Measurements from ENCODE around the gene RABIF. TPM values are rescaled to one million over a fixed set of nuclear protein-coding genes. Genes with fewer than 3 reads are reported as not detected.
"Not testable (repeated sequence)": the region's sequence is repeated elsewhere in the genome, so short reads cannot be mapped to it uniquely, and the experiment has no call there.

RABIF gene
- total and polyA plus RNA-seq, 2 donors (not counting 1 experiment from before 2014, with no cell fraction given), result 8.2 to 14.2 TPM

DNA sequence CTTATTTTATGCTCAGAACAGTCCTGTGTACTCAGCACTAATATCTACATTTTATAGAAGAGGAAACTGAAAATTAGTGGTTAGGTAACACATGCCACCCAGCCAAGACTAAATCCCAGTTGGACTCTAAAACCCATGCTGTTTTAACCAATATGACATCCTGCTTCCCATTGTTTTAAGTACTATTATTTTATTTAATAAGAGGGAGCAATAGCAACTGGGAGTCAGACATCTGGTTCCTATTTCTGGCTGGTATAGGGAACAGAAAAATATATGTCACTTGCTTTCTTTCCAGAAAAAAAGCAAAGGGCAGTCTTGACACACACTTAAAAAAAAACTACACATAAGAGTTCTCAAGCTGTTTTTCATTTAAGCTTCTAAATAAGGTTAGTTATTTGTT, 26.2 kb upstream of the RABIF start:
- TF ChIP-seq, protein P1, sequence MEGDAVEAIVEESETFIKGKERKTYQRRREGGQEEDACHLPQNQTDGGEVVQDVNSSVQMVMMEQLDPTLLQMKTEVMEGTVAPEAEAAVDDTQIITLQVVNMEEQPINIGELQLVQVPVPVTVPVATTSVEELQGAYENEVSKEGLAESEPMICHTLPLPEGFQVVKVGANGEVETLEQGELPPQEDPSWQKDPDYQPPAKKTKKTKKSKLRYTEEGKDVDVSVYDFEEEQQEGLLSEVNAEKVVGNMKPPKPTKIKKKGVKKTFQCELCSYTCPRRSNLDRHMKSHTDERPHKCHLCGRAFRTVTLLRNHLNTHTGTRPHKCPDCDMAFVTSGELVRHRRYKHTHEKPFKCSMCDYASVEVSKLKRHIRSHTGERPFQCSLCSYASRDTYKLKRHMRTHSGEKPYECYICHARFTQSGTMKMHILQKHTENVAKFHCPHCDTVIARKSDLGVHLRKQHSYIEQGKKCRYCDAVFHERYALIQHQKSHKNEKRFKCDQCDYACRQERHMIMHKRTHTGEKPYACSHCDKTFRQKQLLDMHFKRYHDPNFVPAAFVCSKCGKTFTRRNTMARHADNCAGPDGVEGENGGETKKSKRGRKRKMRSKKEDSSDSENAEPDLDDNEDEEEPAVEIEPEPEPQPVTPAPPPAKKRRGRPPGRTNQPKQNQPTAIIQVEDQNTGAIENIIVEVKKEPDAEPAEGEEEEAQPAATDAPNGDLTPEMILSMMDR (IDR thresholded peaks at IDR 0.05), result no peak
- TF ChIP-seq EZH2 (IDR thresholded peaks at IDR 0.05; ENCODE audit: borderline replicate concordance, insufficient read depth, low read depth, low read length, poor library complexity, severe bottlenecking), result no peak
- DNase-seq, result no peak
- no peaks in the 10 kb centered on the region for H3K4me1 Mint-ChIP-seq
- H3K4me3 Mint-ChIP-seq, result no peak overlapping the region
- H3K9me3 Mint-ChIP-seq (ENCODE audit: insufficient read depth), result no peaks in the 10 kb centered on the region
- Histone ChIP-seq H3K4me3 (ENCODE audit: control extremely low read depth in 1 of 5, extremely low read depth in 1 of 5, insufficient read depth in 1 of 5, low read depth in 2 of 5, low read length in 4 of 5) (no peak overlapping the region), H2AFZ (ENCODE audit: insufficient read depth, low read depth, low read length, poor library complexity, severe bottlenecking) (no peak overlapping the region), H3K4me1 (ENCODE audit: control insufficient read depth in 2 of 2, insufficient read depth in 2 of 2, low read length in 2 of 2) (no peaks in the 10 kb centered on the region), H3K9ac (ENCODE audit: low read length) (no peak overlapping the region), H3K36me3 (replicated peaks in 1 of 2; ENCODE audit: control extremely low read depth in 1 of 2, control insufficient read depth in 1 of 2, extremely low read depth in 1 of 2, insufficient read depth in 2 of 2, low read length in 1 of 2) (peaks cover 19 to 76% of the 10 kb centered on the region in 2 experiments), H3K79me2 (ENCODE audit: control insufficient read depth, insufficient read depth, low read length) (no peaks in the 10 kb centered on the region), H3K27me3 (replicated peaks in 1 of 4; ENCODE audit: control extremely low read depth in 1 of 4, control insufficient read depth in 3 of 4, insufficient read depth in 4 of 4, low read length in 3 of 4) (no peaks in the 10 kb centered on the region), H3K27ac (ENCODE audit: low read length in 2 of 2) (no peak overlapping the region), H3K9me3 (ENCODE audit: control extremely low read depth in 1 of 3, control insufficient read depth in 2 of 3, insufficient read depth in 1 of 3, low read length in 2 of 3) (no peaks in the 10 kb centered on the region), H3K4me2 (replicated peaks; ENCODE audit: low read depth, low read length, poor library complexity, severe bottlenecking) (no peak overlapping the region), H4K20me1 (ENCODE audit: control insufficient read depth, insufficient read depth, low read length, poor library complexity, severe bottlenecking) (no peaks in the 10 kb centered on the region)
- intact Hi-C loops (cut with micrococcal nuclease), result no loop called here
- ChIA-PET CTCF (interaction anchor here (1.0 to 1.2 kb wide), 2 partner anchors 38 to 91 kb away, joined by 3 to 4 read pairs; no protein-coding TSS in a partner anchor), POLR2A (no interaction called here)
- H3K27me3 Mint-ChIP-seq, result no peaks in the 10 kb centered on the region
- no peak overlapping the region for H3K27ac Mint-ChIP-seq
- no peak for ATAC-seq (ENCODE audit: low read depth)

DNA sequence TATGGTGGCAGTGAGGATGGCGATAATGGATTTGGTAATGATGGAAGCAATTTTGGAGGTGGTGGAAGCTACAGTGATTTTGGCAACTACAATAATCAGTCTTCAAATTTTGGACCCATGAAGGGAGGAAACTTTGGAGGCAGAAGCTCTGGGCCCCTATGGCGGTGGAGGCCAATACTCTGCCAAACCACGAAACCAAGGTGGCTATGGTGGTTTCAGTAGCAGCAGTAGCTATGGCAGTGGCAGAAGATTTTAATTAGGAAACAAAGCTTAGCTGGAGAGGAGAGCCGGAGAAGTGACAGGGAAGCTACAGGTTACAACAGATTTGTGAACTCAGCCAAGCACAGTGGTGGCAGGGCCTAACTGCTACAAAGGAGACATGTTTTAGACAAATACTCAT, 23.5 kb upstream of the RABIF start:
- intact Hi-C loops (cut with micrococcal nuclease); H3K9me3 Mint-ChIP-seq (ENCODE audit: insufficient read depth); POLR2A ChIA-PET; H2AFZ ChIP-seq (ENCODE audit: insufficient read depth, low read depth, low read length, poor library complexity, severe bottlenecking); CTCF ChIA-PET; H3K27me3 ChIP-seq (replicated peaks in 1 of 4; ENCODE audit: control extremely low read depth in 1 of 4, control insufficient read depth in 3 of 4, insufficient read depth in 4 of 4, low read length in 3 of 4); H3K9me3 ChIP-seq (ENCODE audit: control extremely low read depth in 1 of 3, control insufficient read depth in 2 of 3, insufficient read depth in 1 of 3, low read length in 2 of 3); H3K4me1 Mint-ChIP-seq; H3K4me3 Mint-ChIP-seq; H3K27ac Mint-ChIP-seq; H3K27me3 Mint-ChIP-seq; ATAC-seq (ENCODE audit: low read depth); DNase-seq; H3K79me2 ChIP-seq (ENCODE audit: control insufficient read depth, insufficient read depth, low read length); H3K4me2 ChIP-seq (replicated peaks; ENCODE audit: low read depth, low read length, poor library complexity, severe bottlenecking); H3K4me3 ChIP-seq (ENCODE audit: control extremely low read depth in 1 of 5, extremely low read depth in 1 of 5, insufficient read depth in 1 of 5, low read depth in 2 of 5, low read length in 4 of 5); H3K9ac ChIP-seq (ENCODE audit: low read length); H3K4me1 ChIP-seq (ENCODE audit: control insufficient read depth in 2 of 2, insufficient read depth in 2 of 2, low read length in 2 of 2); H4K20me1 ChIP-seq (ENCODE audit: control insufficient read depth, insufficient read depth, low read length, poor library complexity, severe bottlenecking); H3K27ac ChIP-seq (ENCODE audit: low read length in 2 of 2): not testable (repeated sequence)
- 69% methylated on average over 4 of the region's 4 CpGs for WGBS (ENCODE audit: insufficient coverage)
- peaks cover 22 to 82% of the 10 kb centered on the region in 2 experiments for H3K36me3 ChIP-seq (replicated peaks in 1 of 2; ENCODE audit: control extremely low read depth in 1 of 2, control insufficient read depth in 1 of 2, extremely low read depth in 1 of 2, insufficient read depth in 2 of 2, low read length in 1 of 2)

Data from B cell (primary cell).